ENCODE measurements around the gene GYS1. TPM values are rescaled to one million over a fixed set of nuclear protein-coding genes. Genes with fewer than 3 reads are reported as not detected.

GYS1 gene
- total RNA-seq, 1 experiment from 2014 or later, result 59.6 TPM

DNA sequence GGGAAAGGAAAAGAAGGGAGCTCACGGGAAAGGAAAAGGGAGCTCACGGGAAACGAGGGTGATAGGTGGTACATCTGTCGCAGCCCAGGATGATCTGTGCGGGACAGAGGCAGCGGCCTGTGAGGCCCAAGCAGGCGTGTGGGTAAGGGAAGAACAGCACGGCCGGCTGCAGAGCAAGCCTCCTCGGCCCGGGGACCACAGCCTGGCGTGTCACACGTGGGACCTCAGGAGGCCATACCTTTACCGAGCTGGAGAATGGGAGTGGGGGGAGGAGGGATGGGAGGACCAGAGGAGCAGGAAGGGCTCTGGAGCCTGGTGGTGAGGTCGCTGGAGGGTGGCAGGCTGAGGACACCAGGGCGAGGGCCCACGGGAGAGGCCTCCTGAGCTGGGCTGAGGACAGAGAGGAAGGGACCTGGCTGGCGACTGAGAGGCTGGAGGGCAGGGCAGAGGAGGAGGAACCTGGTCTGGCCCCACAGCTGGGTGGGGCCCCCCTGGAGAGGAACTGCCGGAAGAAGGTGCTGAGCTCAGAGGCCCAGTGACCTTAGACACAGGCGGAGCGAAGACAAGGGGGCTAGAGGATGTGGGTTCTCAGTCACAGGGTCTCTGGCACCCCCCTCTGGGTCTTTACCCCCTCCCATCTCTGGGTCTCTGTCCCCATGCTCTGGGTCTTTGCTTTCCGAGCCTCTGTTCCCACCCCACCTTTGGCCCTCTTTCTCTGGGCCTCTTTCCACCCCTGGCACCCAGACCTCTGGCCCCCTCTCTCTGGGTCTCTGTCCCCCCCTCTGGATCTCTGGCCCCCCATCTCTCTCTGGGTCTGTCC lies 30.9 kb downstream of the GYS1 start:
- peak overlapping the region; percentile 98 for H3K4me3 Mint-ChIP-seq (ENCODE audit: low read depth, unreplicated experiment)
- peak; percentile 76 for DNase-seq
- intact Hi-C loops (cut with micrococcal nuclease; ENCODE audit: unreplicated experiment), result no loop called here
- H3K9me3 Mint-ChIP-seq (ENCODE audit: low read depth, unreplicated experiment), result no peaks in the 10 kb centered on the region
- peak overlapping the region; percentile 99 for H3K27ac Mint-ChIP-seq (ENCODE audit: unreplicated experiment)
- peaks cover 50% of the 10 kb centered on the region for H3K4me1 Mint-ChIP-seq (ENCODE audit: low read depth, unreplicated experiment)
- no TSS peak for BruUV-seq (replicated peaks)
- no peaks in the 10 kb centered on the region for H3K27me3 Mint-ChIP-seq (ENCODE audit: unreplicated experiment)
- CTCF ChIA-PET, result interaction anchor here (0.6 to 0.9 kb wide), 2 partner anchors 8 to 183 kb away, joined by 3 to 6 read pairs; no protein-coding TSS in a partner anchor
- TF ChIP-seq, protein P1, sequence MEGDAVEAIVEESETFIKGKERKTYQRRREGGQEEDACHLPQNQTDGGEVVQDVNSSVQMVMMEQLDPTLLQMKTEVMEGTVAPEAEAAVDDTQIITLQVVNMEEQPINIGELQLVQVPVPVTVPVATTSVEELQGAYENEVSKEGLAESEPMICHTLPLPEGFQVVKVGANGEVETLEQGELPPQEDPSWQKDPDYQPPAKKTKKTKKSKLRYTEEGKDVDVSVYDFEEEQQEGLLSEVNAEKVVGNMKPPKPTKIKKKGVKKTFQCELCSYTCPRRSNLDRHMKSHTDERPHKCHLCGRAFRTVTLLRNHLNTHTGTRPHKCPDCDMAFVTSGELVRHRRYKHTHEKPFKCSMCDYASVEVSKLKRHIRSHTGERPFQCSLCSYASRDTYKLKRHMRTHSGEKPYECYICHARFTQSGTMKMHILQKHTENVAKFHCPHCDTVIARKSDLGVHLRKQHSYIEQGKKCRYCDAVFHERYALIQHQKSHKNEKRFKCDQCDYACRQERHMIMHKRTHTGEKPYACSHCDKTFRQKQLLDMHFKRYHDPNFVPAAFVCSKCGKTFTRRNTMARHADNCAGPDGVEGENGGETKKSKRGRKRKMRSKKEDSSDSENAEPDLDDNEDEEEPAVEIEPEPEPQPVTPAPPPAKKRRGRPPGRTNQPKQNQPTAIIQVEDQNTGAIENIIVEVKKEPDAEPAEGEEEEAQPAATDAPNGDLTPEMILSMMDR (IDR thresholded peaks at IDR 0.05; ENCODE audit: unreplicated experiment), result no peak
- peaks cover 97% of the 10 kb centered on the region for H3K36me3 Mint-ChIP-seq (ENCODE audit: insufficient read depth, unreplicated experiment)

DNA sequence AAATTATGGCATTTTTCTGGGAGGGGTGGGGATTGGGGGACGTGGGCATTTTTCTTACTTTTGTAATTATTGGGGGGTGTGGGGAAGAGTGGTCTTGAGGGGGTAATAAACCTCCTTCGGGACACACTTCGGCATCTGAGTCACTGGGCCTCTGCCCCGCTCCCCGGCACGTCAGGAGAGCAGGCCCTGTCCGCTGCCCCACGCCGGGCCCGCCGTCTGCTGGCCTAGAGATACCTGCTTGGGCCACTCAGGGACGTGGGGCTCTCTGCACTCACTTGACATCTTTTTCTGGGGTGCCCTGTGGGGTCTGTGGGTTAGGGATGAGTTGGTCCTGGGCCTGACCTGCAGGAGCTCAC lies 31.5 kb downstream of the GYS1 start:
- intact Hi-C loops (cut with micrococcal nuclease; ENCODE audit: unreplicated experiment), result no loop called here
- Mint-ChIP-seq H3K9me3 (ENCODE audit: low read depth, unreplicated experiment) (no peaks in the 10 kb centered on the region), H3K27ac (ENCODE audit: unreplicated experiment) (peak overlapping the region; percentile 99), H3K27me3 (ENCODE audit: unreplicated experiment) (no peaks in the 10 kb centered on the region), H3K4me1 (ENCODE audit: low read depth, unreplicated experiment) (peaks cover 55% of the 10 kb centered on the region), H3K36me3 (ENCODE audit: insufficient read depth, unreplicated experiment) (peaks cover 97% of the 10 kb centered on the region), H3K4me3 (ENCODE audit: low read depth, unreplicated experiment) (peak overlapping the region; percentile 98)
- no TSS peak for BruUV-seq (replicated peaks)
- TF ChIP-seq, protein P1 (IDR thresholded peaks at IDR 0.05; ENCODE audit: unreplicated experiment), result no peak
- CTCF ChIA-PET, result interaction anchor here (0.7 kb wide), 1 partner anchor 504 kb away, joined by 4 read pairs; no protein-coding TSS in a partner anchor
- no peak for DNase-seq

DNA sequence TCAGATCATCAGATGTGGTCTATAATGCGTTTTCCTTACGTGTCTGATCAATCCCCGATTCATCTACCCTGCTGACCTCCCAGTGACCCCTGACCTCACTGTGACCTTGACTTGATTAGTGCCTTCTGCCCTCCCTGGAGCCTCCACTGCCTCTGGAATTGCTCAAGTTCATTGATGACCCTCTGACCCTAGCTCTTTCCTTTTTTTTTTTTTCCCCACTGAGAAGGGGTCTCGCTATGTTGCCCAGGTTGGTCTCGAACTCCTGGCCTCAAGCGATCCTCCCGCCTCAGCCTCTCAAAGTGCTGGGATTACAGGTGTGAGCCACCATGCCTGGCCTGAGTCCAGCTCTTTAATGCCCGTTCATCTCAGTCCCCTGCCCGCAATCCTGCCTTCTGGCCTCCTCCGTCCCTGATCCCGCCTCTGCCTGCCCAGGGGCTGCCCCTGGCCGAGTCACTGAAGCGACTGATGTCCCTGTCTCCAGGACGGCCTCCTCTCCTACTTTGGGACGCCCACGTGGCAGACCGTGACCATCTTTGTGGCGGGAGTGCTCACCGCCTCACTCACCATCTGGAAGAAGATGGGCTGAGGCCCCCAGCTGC lies 32.0 kb downstream of the GYS1 start:
- H3K27me3 Mint-ChIP-seq (ENCODE audit: unreplicated experiment), result no peaks in the 10 kb centered on the region
- BruUV-seq (replicated peaks), result no TSS peak
- DNase-seq, result no peak
- H3K4me1 Mint-ChIP-seq (ENCODE audit: low read depth, unreplicated experiment), result peaks cover 60% of the 10 kb centered on the region
- TF ChIP-seq, protein P1 (IDR thresholded peaks at IDR 0.05; ENCODE audit: unreplicated experiment), result no peak
- H3K36me3 Mint-ChIP-seq (ENCODE audit: insufficient read depth, unreplicated experiment), result peaks cover 95% of the 10 kb centered on the region
- intact Hi-C loops (cut with micrococcal nuclease; ENCODE audit: unreplicated experiment), result no loop called here
- H3K4me3 Mint-ChIP-seq (ENCODE audit: low read depth, unreplicated experiment), result peak overlapping the region; percentile 98
- CTCF ChIA-PET, result interaction anchor here (0.7 kb wide), 1 partner anchor 504 kb away, joined by 4 read pairs; no protein-coding TSS in a partner anchor
- H3K27ac Mint-ChIP-seq (ENCODE audit: unreplicated experiment), result peak overlapping the region; percentile 99
- H3K9me3 Mint-ChIP-seq (ENCODE audit: low read depth, unreplicated experiment), result no peaks in the 10 kb centered on the region

DNA sequence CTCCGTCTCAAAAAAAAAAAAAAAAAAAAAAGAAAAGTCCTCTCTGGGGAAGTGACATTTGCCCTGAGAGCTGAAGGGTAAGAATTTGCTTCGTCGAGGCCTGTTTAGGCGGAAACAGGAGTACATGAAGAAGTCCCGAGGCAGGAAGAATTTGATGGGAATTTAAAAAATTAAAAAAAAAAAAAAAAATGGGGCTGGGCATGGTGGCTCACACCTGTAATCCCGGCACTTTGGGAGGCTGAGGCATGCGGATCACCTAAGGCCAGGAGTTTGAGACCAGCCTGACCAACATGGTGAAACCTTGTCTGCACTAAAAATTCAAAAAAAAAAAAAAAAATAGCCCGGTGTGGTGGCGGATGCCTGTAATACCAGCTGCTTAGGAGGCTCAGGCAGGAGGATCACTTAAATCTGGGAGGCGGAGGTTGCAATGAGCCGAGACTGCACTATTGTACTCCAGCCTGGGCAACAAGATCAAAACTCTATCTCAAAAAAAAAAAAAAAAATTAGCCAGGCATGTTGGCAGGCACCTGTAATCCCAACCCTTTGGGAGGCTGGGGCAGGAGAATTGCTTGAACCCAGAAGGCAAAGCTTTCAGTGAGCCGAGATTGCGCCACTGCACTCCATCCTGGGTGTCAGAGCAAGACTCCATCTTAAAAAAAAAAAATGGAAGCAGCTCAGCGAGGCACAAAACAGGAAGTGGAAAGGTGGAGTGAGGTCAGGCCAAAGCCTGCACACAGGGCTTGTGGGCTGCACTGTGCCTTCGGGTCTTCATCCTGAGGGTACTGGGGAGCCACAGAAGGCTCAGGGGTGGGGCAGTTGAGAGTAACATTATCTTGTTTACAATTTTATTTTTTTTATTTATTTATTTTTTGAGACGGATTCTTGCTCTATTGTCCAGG lies 33.5 kb downstream of the GYS1 start:
- H3K4me3 Mint-ChIP-seq (ENCODE audit: low read depth, unreplicated experiment), result no peak overlapping the region
- TF ChIP-seq, protein P1 (IDR thresholded peaks at IDR 0.05; ENCODE audit: unreplicated experiment), result no peak
- CTCF ChIA-PET, result no interaction called here
- no peaks in the 10 kb centered on the region for H3K9me3 Mint-ChIP-seq (ENCODE audit: low read depth, unreplicated experiment)
- no peaks in the 10 kb centered on the region for H3K27me3 Mint-ChIP-seq (ENCODE audit: unreplicated experiment)
- BruUV-seq (replicated peaks), result no TSS peak
- H3K4me1 Mint-ChIP-seq (ENCODE audit: low read depth, unreplicated experiment), result peaks cover 56% of the 10 kb centered on the region
- no peak for DNase-seq
- intact Hi-C loops (cut with micrococcal nuclease; ENCODE audit: unreplicated experiment), result no loop called here
- H3K36me3 Mint-ChIP-seq (ENCODE audit: insufficient read depth, unreplicated experiment), result peaks cover 95% of the 10 kb centered on the region
- peak overlapping the region; percentile 37 for H3K27ac Mint-ChIP-seq (ENCODE audit: unreplicated experiment)
